Peyer's patch (tissue), 4 donors: ENCODE measurements around the gene CCDC85B. TPM values are rescaled to one million over a fixed set of nuclear protein-coding genes. Genes with fewer than 3 reads are reported as not detected.

Source experiments
- DNase-seq, 3 donors: peaks; one replicate each; pipeline ENCODE4 v3.0.0-alpha.2; 2017 to 2019
- H3K27ac ChIP-seq, 4 donors: fragments of 200-600 bp; sonication (generic); one replicate each; pipeline ENCODE4 v1.5.1; 2016 to 2019
- H3K27me3 ChIP-seq, 2 donors: fragments of 200-600 bp; sonication (generic); one replicate each; pipeline ENCODE4 v1.5.1; 2019
- H3K36me3 ChIP-seq, 3 donors: fragments of 200-600 bp; sonication (generic); one replicate each; pipeline ENCODE4 v1.5.1; 2016 to 2019
- H3K4me1 ChIP-seq, 4 donors: fragments of 200-600 bp; sonication (generic); one replicate each; pipeline ENCODE4 v1.5.1; 2016 to 2019
- H3K4me3 ChIP-seq, 4 donors: fragments of 200-600 bp; sonication (generic); 1 replicate in 3 of 4; 2 replicates in 1 of 4; pipeline ENCODE4 v1.5.1; 2016 to 2019; ENCODE audit warnings: mild to moderate bottlenecking in 1 of 4
- H3K9me3 ChIP-seq, 4 donors: fragments of 200-600 bp; sonication (generic); one replicate each; pipeline ENCODE4 v1.5.1; 2016 to 2019; ENCODE audit warnings: mild to moderate bottlenecking in 1 of 4
- CTCF ChIP-seq, 6 experiments: fragments of 450-650 bp in 4 of 6; fragments of 200-600 bp in 2 of 6; sonication (generic) in 1 of 6; IDR thresholded peaks; one replicate each; pipeline ENCODE4 v1.5.1; 2017 to 2019; ENCODE audit warnings: antibody characterized with exemption in 6 of 6, mild to moderate bottlenecking in 3 of 6, moderate library complexity in 1 of 6
- POLR2A ChIP-seq, 2 donors: fragments of 450-650 bp; IDR thresholded peaks; one replicate each; pipeline ENCODE4 v1.5.1; 2017; ENCODE audit warnings: antibody characterized with exemption in 2 of 2, mild to moderate bottlenecking in 2 of 2, moderate library complexity in 2 of 2
- total RNA-seq, 4 donors: library from RNA; depleted of rRNA; stranded (reverse); fragments of >200 nt; gene quantifications; one replicate each; pipeline ENCODE4 v1.1.0, GENCODE V29; 2016

Gene CCDC85B
- total RNA-seq, 4 donors from 2014 or later: 3.5 to 12.4 (median 7.4) TPM

- H3K36me3 ChIP-seq: peaks cover 0 to 25% (median 0%) of the 10 kb centered on the region in 3 donors
- DNase-seq: peak in 1 of 3 donors; percentile 46
- no peak overlapping the region for H3K27ac ChIP-seq
- H3K4me3 ChIP-seq: no peak overlapping the region
- no peak for TF ChIP-seq CTCF (IDR thresholded peaks at IDR 0.05)
- TF ChIP-seq POLR2A (IDR thresholded peaks at IDR 0.05): no peak
- H3K4me1 ChIP-seq: peaks cover 0 to 22% (median 9%) of the 10 kb centered on the region in 4 donors
- H3K9me3 ChIP-seq: no peaks in the 10 kb centered on the region
- H3K27me3 ChIP-seq: no peaks in the 10 kb centered on the region
These were observed 20.7 kb upstream of the CCDC85B start for GRCh38 chr11:65869643-65870306.

- peaks cover 0 to 20% (median 0%) of the 10 kb centered on the region in 3 donors for H3K36me3 ChIP-seq
- TF ChIP-seq POLR2A (IDR thresholded peaks at IDR 0.05): no peak
- no peak for TF ChIP-seq CTCF (IDR thresholded peaks at IDR 0.05)
These were observed 20.2 kb upstream of the CCDC85B start for GRCh38 chr11:65870307-65870658.

GRCh38 chr11:65870706-65871681, 19.5 kb upstream of the CCDC85B start:
- Histone ChIP-seq H3K9me3 (no peaks in the 10 kb centered on the region), H3K36me3 (peaks cover 0 to 13% (median 0%) of the 10 kb centered on the region in 3 donors), H3K4me3 (peak overlapping the region in 1 of 4 donors; percentile 56), H3K27me3 (no peaks in the 10 kb centered on the region), H3K27ac (peak overlapping the region in 3 of 4 donors; percentile 76 to 85 (median 81)), H3K4me1 (peaks cover 0 to 22% (median 9%) of the 10 kb centered on the region in 4 donors)
- peak in 1 of 3 donors; percentile 48 for DNase-seq
- TF ChIP-seq CTCF (IDR thresholded peaks at IDR 0.05): no peak
- no peak for TF ChIP-seq POLR2A (IDR thresholded peaks at IDR 0.05)

More at GRCh38 chr11:65870307-65870658, 20.2 kb upstream of the CCDC85B start:
- peaks cover 0 to 22% (median 9%) of the 10 kb centered on the region in 4 donors for H3K4me1 ChIP-seq
- H3K27ac ChIP-seq: no peak overlapping the region
- no peak overlapping the region for H3K4me3 ChIP-seq
- H3K9me3 ChIP-seq: no peaks in the 10 kb centered on the region
- peak in 1 of 3 donors; percentile 47 for DNase-seq
- no peaks in the 10 kb centered on the region for H3K27me3 ChIP-seq

- TF ChIP-seq CTCF (IDR thresholded peaks at IDR 0.05): no peak
- no peak for TF ChIP-seq POLR2A (IDR thresholded peaks at IDR 0.05)
- DNase-seq: peak in 1 of 3 donors; percentile 48
- Histone ChIP-seq H3K27me3 (no peaks in the 10 kb centered on the region), H3K4me1 (peaks cover 0 to 22% (median 9%) of the 10 kb centered on the region in 4 donors), H3K9me3 (no peaks in the 10 kb centered on the region), H3K36me3 (peaks cover 0 to 4% (median 0%) of the 10 kb centered on the region in 3 donors), H3K27ac (peak overlapping the region; percentile 62 to 85 (median 78)), H3K4me3 (peak overlapping the region; percentile 33 to 58 (median 54))
These were observed 18.5 kb upstream of the CCDC85B start for GRCh38 chr11:65871811-65872548.
